GM18868 (cell line): Measurements from ENCODE around the gene SYT17.

Experiments used
- ATAC-seq: cut with Tn5 transposase; IDR thresholded peaks from one replicate; pipeline ENCODE4 v1.9.1; 2021; ENCODE audit warnings: mild to moderate bottlenecking, moderate library complexity; ENCODE audit not compliant: unreplicated experiment

SYT17 gene

DNA sequence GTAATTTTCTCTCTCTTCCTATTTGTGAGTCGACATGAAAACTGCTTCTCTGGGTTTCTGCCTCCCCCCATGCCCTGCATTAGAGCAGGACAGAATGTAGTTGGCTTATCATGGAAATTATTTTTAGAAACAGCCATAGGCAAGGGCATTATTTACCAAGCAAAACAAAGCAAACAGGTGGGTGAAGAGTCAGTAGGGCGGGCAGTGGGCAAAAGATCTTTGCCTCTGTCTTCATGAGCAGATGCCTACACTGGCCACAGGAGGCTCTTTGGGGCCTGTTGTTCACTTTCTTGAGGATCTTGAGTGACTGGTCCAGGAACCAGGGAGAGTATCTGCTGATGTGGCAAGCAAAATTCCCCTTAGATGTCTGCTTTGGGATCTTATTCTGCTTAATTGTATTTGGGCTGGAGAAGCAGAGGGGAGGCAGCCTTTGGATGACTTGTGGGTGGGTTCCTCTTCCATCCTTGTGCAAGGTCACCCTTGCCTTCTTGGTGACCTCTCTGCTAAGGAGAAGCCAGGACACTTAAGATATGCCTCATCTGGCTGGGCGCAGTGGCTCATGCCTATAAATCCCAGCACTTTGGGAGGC lies 75.0 kb downstream of the SYT17 start:
- no peak for ATAC-seq

DNA sequence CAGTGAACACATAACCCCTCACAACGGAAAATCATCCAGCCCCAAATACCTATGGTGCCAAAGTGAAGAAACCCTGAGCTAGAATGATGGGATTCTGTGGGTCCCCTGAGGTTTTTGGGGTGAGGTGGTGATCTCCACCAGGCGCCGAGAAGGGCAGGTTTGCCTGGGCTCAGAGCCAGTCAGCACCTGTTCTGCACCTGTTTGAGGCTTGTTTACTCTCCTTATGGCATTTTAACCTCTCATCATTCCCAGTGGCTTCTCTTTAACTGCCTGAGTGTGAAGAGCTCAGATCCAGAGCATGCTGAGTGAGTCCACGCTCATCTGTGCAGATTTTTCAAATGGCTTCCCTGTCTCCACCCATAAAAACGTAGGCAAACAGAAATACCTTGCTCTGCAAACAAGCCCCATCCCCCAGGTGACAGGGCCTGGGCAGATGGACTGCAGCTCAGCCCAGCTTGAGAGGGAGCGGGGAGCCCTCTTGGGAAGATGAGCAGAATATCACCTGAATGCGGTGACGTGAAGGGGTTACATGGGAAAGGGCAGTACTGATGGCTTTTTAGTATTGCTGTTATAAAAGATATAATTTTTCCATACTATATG lies 77.4 kb downstream of the SYT17 start:
- no peak for ATAC-seq

DNA sequence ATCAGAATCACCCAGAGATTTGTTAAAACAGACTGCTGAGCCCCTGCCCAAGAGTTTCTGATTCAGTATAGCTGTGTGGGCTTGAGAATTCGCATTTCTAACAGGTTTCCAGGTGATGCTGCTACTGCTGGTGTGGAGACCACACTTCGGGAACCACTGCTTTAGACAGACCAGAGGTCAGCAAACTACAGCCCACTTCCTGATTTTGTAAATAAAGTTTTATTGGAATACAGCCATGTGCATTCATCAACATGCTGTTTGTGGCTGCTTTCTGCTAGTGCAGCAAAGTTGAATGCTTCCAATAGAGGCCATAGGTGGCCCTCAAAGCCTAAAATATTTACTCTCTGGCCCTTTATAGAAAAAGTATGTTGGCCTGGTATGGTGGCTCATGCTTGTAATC lies 84.9 kb downstream of the SYT17 start:
- no peak for ATAC-seq

DNA sequence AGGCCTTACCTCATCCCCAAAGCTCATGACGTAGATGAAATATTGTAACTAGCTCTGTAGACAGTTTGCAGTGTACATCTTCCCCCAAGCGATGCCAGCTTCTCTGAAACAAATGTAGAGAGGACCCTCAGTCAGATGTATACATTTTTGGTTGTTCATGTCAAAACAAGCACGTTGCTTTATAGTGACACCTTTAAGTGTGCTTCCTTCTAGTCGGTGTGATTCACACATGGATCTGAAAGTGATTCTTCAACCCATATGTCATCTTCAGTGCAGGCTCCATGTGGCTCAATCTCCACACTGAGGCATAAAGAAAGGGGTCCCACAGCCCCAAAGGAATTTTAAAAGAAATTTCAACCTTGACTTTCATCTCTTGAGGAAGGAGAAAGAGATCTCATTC lies 86.6 kb downstream of the SYT17 start:
- ATAC-seq: no peak

DNA sequence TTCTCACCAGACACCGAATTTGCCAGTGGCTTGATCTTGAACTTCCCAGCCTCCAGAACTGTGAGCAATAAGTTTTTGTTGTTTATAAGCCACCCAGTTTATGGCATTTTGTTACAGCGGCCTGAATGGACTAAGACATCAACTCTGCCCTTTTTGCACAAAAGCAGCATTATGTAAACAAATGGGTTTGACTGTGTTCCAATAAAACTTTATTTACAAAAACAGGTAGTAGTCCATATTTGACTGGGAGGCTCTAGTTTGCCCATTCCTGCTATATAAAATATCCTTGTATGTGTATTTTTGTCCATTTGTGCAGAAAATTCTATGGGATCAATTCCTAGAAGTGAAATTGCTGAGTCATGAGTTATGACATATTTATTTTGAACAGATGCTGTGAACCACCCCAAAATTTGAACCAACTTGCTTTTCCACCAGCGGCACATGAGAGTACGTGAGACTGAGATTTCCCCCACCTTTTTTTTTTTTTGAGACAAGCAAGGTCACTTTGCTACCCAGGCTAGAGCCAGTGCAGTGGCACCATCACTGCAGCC lies 96.2 kb downstream of the SYT17 start:
- ATAC-seq: no peak

DNA sequence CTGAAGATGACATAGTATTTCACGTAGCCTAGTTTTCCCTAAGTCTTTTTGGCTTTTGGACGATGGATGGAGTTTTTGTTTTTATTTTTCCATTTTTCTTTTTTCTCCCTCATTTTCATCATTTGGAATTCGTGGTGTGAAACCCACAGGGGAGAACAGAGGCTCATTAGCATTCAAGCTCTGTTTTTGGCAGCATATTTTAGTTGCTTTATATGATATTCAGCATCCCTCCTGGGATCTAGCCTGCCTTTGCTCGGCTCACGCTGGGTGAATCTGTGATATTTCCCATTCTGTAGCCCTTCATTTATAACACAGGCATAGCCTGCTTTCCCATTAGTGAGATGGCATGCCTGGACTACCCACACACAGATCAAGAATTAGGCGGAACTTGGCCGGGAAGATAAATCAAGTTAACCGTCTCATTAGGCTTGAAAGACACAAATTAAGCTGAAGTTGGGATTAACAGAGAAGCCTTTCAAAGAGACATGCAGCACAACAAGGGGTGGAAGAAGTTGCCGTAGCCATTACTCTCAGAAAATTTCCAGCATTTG lies 97.4 kb downstream of the SYT17 start:
- no peak for ATAC-seq

DNA sequence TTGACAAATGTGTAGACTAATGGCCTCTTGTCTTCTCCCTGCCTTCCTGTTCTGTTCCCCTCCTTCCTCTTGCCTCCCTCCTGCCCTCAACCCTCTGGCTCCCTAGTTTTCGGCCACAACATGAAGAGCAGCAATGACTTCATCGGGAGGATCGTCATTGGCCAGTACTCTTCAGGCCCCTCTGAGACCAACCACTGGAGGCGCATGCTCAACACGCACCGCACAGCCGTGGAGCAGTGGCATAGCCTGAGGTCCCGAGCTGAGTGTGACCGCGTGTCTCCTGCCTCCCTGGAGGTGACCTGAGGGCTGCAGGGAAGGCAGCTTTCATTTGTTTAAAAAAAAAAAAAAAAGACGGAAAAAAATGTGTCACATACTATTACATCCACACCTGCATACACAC lies 98.7 kb downstream of the SYT17 start:
- ATAC-seq: no peak

DNA sequence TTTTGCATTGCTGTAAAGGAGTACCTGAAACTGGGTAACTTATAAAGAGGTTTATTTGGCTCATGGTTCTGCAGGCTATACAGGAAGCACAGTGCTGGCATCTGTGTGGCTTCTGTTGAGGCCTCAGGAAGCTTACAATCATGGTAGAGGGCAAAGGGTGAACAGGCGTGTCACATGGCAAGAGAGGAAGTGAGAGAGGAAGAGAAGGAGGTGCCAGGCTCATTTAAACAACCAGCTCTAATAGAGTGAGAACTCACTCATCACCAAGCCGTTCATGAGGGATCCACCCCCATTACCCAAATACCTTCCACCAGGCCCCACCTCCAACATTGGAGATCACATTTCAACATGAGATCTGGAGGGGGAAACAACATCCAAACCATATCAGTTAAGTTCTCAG lies 101.1 kb downstream of the SYT17 start:
- ATAC-seq: no peak

DNA sequence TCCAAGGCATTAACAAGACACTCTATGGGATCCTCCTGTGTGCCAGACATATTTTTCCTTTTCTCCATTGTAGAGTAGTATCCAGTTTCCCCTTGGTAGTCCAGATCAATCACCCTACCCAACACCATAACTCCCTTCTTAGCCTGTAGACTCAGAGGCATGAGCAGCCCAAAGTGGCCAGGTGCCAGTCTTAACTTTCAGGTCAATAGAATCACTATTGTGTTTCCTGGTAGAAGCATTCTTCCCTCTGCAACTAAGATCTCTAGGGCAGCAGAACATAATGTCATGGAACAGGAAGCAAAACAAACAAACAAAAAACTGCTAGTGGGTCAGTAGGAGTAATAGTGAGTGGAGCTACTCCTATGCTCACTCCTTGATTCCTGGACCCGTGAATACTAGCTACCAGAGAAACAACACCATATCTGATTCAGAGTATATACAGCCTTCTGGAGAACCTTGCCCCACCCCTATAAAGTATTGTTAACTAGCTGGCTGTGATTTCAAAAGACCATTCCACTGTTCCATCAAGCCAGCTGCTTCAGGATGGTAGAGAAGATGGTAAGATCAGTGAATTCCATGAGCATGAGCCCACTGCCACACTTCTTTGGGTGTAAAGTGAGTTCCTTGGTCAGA lies 106.2 kb downstream of the SYT17 start:
- ATAC-seq: no peak

DNA sequence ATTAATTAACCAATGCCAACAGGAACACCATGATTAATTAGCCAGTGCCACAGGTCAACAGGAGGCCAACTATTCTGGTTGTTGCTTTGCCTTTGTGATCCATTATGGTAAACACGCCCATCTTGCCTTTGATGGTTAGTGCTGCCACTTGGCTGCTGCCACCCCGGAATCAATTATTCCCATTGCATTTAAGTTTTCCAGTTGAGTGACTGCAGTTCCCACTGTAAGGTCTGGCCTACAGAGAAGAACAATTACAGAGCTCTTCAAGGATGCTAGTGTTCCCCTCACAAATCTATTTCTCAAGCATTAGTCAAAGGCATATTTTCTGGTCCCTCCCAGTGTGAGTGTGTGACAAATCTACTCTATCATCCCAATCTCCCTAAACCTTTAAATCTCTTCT lies 110.4 kb downstream of the SYT17 start:
- ATAC-seq: no peak

DNA sequence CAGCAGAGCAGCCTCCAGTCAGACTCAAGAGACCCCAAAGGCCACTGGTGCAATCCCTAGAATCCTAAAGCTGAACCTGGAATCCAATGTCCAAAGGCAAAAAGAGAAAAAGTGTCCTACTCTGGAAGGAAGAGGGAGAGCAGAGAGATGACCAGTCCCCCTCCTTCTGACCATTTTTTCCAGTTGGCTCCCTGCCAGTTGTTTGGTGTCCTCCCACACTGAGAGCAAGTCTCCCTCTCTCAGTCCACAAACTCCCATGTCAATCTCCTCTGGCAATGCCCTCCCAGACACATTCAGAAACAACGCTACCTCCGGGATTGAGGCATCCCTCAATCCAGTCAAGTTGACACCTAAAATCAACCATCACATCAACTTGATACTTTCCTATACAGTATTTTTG lies 113.2 kb downstream of the SYT17 start:
- ATAC-seq: no peak

DNA sequence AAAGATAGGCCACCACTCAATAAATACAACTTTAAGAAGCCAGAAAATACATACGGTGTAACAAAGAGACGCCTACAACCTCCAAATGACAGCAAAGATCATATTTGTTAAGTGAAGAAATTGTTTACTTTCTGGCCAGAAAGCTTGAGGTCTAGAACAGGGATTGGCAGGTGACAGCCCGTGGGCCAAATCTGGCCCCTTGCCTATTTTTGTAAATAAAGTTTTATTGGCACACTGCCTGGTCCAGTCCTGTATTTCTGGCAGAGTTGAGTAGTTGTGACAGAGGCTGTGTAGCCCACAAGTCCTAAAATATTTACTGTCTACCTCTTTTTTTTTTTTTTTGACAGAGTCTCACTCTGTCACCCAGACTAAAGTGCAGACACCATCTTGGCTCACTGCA lies 114.1 kb downstream of the SYT17 start:
- no peak for ATAC-seq

DNA sequence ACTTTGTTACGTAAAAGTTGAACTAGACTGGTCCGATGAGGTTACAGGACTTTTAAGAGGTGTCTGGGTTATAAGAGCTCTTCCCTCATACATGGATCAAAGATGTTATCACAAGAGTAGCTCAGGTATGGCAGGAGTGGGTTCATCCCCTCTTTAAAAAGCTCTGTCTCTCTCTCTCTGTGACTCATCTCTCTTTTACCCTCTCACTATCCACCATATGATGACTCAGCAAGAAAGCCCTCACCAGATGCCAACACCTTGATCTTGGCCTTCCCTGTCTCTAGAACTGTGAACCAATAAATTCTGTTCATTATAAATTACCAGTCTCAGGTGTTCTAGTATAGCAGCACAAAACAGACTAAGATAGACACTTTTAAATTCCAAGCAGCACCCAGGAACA lies 115.6 kb downstream of the SYT17 start:
- ATAC-seq: no peak

DNA sequence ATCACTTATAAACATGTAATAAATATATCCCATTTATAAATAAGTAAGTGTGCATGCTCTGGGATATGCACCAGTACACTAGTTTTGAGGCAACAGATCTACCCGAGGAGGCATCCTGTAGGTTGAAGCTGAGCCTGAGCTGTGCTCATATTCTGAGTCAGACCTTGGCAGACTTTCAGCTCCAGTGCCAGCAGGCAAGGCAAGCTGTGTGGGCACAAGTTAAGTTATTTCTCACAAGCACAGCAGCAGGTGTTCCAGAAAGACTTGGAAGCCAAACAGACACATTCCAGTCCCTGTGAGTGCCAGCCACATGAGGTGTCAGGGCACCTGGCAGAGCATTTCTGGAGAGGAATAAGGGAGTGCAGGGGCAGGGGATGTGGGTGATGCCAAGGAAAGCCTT lies 116.2 kb downstream of the SYT17 start:
- no peak for ATAC-seq

DNA sequence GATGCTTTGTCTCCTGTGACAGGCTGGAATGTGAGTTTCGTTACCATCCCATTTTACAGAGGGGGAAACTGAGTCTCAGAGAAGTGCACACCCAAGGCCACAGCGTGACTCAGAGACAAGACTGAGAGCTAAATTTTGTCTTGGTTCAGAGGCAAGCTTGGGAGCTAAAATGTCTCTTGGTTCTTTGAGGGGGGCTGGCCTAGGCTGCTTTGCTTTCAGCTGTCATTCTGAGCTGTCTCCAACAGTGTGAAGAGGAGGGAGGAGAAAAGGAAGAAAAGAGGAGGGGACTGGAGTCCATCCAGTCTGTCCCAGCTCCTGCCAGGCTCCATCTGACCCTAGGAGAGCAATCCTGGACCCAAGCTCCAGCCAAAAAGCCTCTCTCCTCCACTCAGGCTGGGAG lies 117.4 kb downstream of the SYT17 start, which contains the start of gene CLEC19A:
CLEC19A (plus strand) TSS at position 301 of the 400 bp plus-strand sequence. CDS start 121 bp downstream, outside the sequence.
- no peak for ATAC-seq

DNA sequence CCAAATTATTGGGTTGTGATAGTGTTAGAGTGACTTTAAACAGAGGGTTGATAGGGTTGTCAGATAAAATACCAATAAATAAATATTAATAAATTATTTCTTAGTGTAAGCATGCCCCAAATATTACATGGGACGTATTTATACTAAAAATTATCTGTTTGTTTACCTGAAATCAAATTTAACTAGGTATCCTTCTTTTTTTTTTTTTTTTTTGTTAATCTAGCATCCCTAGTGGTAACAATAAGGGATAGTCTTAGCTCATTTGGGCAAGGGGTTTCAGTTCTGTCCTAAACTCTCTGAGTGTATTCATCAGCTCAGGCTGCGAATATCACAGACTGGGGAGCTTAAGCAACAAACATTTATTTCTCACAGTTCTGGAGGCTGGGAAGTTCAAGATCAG lies 118.8 kb downstream of the SYT17 start:
- no peak for ATAC-seq

DNA sequence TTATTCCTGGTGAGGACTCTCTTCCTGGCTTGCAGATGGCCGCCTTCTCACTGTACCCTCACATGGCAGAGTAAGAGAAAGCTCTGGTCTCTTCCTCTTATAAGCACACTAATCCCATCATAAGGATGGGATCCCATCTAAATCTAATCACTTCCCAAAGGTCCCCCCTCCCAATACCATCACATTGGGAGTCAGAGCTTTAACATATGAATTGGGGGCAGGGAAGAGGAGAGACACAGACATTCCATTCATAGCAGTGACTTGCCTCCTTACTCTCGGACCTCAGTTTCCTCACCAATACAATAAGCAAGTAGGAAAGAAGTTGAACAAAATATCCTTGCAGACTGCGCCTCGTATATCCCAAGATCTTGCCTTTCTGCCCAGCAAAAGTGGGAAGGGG lies 119.2 kb downstream of the SYT17 start:
- no peak for ATAC-seq

DNA sequence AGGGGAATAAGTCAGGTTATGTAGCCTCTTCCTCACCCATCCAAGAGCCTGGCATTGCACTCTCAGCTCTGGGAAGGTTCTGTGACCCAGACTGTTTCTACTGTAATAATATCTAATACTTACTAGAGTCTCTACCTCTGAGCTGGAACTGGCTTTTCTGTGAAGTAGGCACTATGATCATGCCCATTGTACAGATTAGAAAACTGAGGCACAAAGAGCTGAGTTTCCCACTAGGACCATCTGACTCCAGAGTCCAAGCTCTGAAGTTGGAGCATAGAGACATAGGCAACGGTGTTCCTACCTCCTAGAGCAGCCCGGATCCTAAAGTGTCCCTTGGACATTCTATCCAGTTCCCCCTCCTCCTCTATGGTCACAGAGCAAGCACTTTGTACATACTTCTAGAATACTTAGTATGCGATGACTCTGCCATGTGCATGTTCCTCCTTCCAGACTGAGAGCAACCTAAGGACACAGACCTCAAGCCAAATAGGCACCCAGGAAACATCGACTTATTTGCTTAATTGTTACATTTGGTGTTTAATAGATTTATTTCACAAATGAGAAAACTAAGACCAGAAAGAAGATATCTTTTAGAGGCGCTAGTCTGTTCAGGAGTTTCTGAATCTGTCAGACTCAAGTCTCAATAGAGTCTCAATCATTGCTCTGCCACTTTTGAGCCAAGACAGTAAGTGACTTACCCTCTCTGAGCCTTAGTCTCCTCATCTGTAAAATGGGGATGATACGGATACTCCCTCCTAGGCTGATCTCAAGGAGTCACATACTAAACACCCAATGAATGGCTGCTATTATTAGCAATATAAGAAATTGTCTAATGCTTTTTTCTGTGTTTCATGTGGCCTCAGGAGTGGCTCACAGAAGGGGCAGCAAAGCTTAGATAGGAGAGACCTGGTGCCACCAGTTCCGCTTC lies 121.1 kb downstream of the SYT17 start:
- ATAC-seq: no peak

DNA sequence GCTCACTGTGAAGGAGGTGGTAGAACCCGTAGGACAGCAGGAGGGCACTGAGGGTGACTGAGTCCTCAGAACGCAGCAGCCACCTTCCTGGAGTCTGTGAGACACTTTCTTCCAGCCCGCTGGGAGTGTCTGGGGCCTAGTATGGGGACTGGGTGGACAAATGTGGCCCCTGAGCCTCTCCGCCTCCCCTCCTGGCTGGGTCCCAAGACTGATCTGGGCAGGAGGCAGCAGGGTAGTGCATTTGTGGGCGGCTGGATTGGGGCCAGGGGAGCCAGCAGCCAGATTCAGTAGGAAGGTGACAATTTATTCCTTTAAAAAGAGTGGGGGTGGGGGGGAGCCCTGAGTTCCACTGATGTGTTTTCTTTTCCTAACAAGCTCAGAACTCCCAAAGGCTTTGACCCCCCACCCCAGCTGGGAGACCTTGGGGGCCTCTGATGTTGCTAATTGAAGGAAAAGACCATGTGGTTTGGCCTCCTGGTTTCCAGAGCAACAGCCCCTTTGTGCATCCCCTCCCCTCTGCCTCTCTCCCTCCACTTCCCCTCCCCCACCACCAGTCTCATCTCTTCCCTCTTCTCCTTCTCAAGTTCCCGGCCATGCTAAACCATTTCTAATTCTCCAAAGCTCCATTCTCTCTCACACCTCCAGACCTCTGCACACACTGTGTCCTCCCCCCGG lies 121.9 kb downstream of the SYT17 start:
- ATAC-seq: no peak

DNA sequence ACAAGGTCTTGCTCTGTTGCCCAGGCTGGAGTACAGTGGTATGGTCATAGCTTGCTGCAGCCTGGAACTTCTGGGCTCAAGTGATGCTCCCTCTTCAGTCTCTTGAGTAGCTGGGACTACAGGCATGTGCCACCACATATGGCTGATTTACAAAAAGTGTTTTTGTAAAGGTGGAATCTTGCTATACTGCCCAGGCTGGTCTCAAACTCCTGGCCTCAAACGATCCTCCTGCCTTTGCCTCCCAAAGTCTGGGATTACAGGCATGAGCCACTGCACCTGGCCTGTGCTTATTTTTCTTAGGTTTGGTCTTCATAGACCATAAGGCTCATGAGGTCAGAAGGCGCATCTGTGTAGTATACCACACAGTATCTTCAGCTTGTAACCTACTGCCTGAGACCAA lies 122.8 kb downstream of the SYT17 start:
- ATAC-seq: no peak
